Measurements from ENCODE around the gene KCNMB4. TPM values are rescaled to one million over a fixed set of nuclear protein-coding genes. Genes with fewer than 3 reads are reported as not detected.
A peak's percentile ranks its signal among the peaks of the same experiment; 100 is the strongest.

KCNMB4 gene
- polyA plus RNA-seq, 1 of the 3 experiments (the other 2 are of a cell fraction) = 0.74 TPM

GRCh38 chr12:70365398-70365647, 767 bp upstream of the KCNMB4 start (continued):
- no peak for TF ChIP-seq YY1 (IDR thresholded peaks at IDR 0.05; ENCODE audit: low read depth)
- no peak for TF ChIP-seq SIN3A (IDR thresholded peaks at IDR 0.05; ENCODE audit: borderline replicate concordance, low read depth, low read length)
- TF ChIP-seq GABPA (IDR thresholded peaks at IDR 0.05; ENCODE audit: low read depth) = no peak

GRCh38 chr12:70366581-70367257, 629 bp downstream of the KCNMB4 start:
- Histone ChIP-seq H3K36me3 (replicated peaks in 1 of 2; ENCODE audit: control insufficient read depth in 1 of 2, insufficient read depth in 2 of 2, low read length in 1 of 2) (no peaks in the 10 kb centered on the region), H3K27ac (ENCODE audit: low read depth in 2 of 2, low read length in 1 of 2) (no peak overlapping the region; a peak in 1 of 4 replicates), H2AFZ (ENCODE audit: low read depth) (peak overlapping the region; percentile 80; the same call in 1 of the 2 replicates), H3K4me1 (ENCODE audit: control insufficient read depth in 1 of 2, insufficient read depth in 2 of 2, low read depth in 1 of 2, low read length in 1 of 2) (peaks cover 0 to 15% of the 10 kb centered on the region in 2 experiments; a peak in 2 of 4 replicates), H3K79me2 (ENCODE audit: insufficient read depth) (no peaks in the 10 kb centered on the region), H4K20me1 (ENCODE audit: insufficient read depth) (no peaks in the 10 kb centered on the region), H3K27me3 (ENCODE audit: insufficient read depth) (no peaks in the 10 kb centered on the region), H3K9me2 (no peaks in the 10 kb centered on the region), H3K9ac (peak overlapping the region; percentile 38; the same call in 1 of the 2 replicates), H3K4me3 (ENCODE audit: low read depth in 2 of 2, low read length in 1 of 2) (peak overlapping the region; percentile 70 to 79), H3K4me2 (peak overlapping the region; percentile 91), H3K9me3 (no peaks in the 10 kb centered on the region), H3F3A (replicated peaks; ENCODE audit: insufficient read depth) (peaks cover 20% of the 10 kb centered on the region)
- 4% methylated on average over 22 of the region's 69 CpGs for WGBS (ENCODE audit: low lambda C conversion rate)
- TF ChIP-seq MXI1 (IDR thresholded peaks at IDR 0.05; ENCODE audit: low read depth, low read length) = peak; percentile 37; the same call in 1 of the 2 replicates
- TF ChIP-seq FOXJ3 (CRISPR knock-in tag; IDR thresholded peaks at IDR 0.05) = no peak
- no peak for TF ChIP-seq ZBTB33 (IDR thresholded peaks at IDR 0.05; ENCODE audit: borderline replicate concordance, low read depth)
- TF ChIP-seq CTCF (IDR thresholded peaks at IDR 0.05) = no peak
- peak; percentile 44; the same call in 1 of the 2 replicates for TF ChIP-seq MAX (IDR thresholded peaks at IDR 0.05; ENCODE audit: low read depth)
- POLR2A ChIA-PET = no interaction called here
- DNase-seq = peak; percentile 60
- CTCF ChIA-PET = interaction anchor here (1.3 to 2.2 kb wide), 3 partner anchors 118 to 467 kb away, joined by 4 to 10 read pairs (median 4); no protein-coding TSS in a partner anchor
